ENCODE results near the gene TEX19.
"Not testable (repeated sequence)": the region's sequence is repeated elsewhere in the genome, so short reads cannot be mapped to it uniquely, and the experiment has no call there.

TEX19 gene

DNA sequence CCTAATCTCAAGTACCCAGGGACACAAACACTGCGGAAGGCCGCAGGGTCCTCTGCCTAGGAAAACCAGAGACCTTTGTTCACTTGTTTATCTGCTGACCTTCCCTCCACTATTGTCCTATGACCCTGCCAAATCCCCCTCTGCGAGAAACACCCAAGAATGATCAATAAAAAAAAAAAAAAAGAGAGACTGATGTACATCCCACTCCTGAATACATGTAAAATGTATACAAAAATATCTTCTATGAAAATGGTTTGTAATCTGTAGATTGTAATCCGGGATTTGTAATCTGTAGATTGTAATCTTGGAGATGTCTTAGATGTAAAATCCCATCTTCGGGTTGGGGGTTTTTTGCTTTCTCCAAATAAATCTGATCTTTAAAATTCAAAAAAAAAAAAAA, 18.2 kb downstream of the TEX19 start:
- DNase-seq (ENCODE audit: low read depth), result not testable (repeated sequence)

DNA sequence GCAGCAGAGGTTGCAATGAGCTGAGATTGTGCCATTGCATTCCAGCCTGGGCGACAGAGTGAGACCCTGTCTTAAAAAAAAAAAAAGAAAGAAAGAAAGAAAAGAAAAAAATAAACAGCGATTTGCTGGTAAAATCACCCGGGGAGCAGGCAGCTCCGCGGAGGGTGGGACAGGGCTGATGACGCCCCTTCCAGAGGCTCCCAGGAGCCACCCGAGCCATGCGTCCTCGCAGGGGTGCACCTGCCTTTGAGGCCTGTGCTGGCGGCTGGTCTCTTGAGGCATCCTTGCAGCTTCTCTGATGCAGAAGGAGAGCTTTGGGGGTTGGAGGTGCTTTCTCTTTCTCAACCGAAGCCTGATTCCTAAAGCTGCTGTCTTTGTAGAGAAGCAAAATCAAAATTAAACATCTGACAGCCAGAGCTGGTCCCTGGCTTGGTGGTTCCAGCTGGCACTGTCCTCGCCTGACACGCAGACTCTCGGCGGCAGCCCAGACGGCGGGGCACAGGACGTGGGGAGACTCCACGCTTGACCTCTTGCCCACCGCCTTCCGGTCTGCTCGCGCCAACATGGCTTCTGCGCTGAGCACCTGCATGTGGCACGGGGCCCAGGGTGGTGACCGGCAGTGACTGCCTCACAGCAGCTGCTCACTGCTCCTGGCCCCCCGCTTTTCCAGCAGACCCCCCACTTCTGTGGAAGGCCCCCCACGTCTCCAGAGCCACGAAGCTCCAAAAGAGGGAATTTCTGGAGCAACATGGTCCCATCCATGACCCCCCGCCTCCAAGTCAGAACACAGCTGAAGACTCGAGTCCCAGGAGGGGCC, 19.1 kb downstream of the TEX19 start:
- DNase-seq (ENCODE audit: low read depth), result no peak

DNA sequence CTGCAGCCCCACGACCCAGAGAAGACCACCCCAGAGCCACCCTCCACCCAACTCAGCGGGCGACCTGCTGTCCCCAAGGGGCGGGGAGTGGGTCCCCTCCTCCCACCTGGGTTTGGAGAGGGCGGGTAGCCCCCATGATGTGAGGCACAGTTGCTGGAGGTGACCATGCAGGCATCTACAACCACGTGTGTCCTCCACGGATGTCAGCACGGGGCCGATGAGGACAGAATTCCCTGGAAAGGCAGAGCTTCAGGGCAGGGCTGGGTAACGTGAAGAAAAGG, 19.6 kb downstream of the TEX19 start:
- DNase-seq (ENCODE audit: low read depth), result no peak

DNA sequence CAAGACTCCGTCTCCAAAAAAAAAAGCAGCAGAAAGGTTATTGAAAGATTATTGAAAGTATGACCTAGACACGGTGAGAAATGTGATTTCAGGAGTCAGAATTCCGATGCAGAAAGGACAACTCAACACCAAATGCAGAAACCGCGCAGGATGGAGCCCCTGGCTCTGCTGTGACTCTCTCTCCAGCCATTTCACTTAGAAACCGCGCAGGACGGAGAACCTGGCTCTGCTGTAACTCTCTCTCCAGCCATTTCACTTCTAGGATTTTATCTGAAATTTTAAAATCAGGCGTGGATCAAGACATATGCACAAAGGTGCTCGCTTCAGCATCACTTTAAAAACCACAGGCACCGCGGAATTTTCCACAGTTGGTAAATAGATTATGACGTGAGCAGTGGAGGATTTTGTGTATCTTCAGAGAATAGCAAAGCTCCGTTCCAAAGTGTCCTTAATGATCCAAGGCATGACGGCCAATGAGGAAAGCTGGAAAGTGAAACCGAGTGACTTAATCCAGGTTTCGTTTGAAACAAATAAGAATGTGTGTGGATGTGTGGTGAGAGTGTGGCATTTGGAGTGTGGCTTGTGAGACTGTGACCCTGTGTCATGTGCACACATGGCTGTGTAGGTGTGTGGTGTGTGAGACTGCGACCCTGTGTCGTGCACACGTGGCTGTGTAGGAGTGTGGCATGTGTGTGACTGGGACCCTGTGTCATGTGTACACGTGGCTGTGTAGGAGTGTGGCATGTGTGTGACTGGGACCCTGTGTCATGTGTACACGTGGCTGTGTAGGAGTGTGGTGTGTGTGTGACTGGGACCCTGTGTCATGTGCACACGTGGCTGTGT, 22.0 kb downstream of the TEX19 start:
- no peak for DNase-seq (ENCODE audit: low read depth)

DNA sequence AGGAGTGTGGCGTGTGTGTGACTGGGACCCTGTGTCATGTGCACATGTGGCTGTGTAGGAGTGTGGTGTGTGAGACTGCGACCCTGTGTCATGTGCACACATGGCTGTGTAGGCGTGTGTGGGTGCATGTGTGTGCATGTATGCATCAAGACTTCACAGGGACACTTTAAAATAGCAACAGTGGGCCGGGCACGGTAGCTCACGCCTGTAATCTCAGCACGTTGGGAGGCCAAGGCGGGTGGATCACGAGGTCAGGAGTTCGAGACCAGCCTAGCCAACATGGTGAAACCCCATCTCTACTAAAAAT, 22.6 kb downstream of the TEX19 start:
- not testable (repeated sequence) for DNase-seq (ENCODE audit: low read depth)

DNA sequence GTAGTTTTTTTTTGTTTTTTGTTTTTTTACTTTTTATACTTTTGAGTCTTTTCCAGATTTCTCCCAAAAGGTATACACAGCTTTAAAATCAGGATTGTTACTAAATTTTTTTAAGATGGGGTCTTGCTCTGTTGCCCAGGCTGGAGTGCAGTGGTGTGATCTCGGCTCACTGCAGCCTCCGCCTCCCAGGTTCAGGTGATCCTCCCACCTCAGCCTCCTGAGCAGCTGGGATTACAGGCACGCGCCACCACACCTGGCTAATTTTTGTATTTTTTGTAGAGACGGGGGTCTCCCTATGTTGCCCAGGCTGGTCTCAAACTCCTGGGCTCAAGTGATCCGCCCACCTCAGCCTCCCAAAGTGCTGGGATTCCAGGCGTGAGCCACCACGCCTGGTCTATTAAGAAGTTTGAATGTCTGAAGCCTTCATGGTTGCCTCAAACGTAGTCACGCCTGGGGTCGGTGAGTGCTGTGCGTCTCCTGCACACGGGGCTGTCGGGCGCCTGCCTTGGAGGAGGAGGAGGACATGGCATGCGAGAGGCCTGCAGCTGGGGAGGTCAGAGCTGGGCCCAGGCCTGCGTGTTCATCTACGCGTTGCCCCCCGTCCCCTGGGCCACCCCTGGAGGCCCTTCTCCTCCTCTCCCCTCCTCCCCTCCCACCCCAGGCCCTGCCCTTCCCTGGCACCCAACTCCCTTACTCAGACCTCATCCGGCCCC, 23.3 kb downstream of the TEX19 start:
- not testable (repeated sequence) for DNase-seq (ENCODE audit: low read depth)

DNA sequence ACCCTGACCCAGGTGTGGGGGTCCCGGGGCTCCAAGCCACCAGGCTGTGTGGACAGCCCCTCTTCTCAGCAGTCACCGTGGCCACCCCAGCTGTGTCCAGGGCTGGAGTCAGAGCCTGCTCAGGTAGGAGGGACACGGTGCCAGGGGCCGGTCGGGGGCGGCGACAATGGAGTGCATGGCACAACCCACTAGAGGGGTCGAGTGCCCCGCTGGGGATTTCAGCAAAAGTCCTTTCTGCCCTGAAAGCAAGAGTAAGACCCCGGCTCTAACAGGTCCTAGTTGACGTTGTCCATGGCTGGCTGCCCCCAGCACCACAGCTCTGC, 23.8 kb downstream of the TEX19 start:
- no peak for DNase-seq (ENCODE audit: low read depth)

DNA sequence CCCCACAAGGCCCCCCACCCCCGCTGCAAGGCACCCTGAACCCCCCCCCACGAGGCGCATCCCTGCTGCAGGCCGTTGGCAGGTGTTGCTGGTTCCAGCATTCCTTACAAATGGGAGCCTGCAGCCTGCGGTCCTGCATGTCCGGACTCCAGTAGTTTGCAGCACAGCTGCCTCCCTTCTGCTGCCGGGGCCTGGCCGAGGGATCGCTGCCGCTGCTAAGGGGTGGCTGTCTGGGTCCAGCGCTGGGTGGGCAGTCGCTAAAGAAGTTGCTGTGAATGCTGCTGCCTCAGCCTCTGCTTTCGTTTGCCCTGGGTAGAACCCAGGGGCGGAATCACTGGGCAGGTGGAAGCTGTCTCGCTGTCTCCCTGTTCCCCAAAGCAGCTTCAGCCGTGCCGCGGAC, 24.4 kb downstream of the TEX19 start:
- DNase-seq (ENCODE audit: low read depth), result no peak

DNA sequence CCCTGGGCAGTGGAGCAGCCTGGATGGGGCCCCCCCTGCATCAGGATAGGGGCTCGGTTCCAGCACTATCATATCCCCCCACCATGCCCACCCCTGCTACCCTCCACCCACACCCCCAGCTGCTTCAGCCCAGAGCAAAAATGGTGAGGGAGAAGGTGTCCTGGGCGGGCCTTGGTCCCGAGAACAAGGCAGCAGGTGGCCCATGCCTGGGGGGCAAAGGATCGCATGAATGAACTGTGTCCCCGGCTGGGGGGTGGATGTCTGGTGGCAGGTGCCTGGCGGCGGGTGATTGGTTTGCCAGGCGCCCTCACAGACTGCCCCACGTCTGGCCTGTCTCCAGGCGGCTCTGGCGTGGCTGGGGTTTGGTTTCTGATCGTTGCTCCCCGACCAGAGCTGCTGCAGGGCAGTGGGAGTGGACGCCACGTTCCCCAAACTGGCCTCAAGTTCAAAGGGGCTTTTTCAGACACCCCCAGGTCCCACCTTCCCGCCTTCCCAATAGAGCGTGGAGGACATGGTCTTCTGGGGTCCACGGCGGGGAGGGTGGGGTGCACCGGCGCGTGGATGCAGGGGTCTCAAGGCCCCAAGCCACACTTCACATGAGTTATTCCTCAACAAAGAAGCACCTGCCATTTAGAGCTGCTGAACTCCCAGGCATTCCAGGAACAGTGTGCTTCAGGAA, 25.1 kb downstream of the TEX19 start:
- DNase-seq (ENCODE audit: low read depth), result no peak

DNA sequence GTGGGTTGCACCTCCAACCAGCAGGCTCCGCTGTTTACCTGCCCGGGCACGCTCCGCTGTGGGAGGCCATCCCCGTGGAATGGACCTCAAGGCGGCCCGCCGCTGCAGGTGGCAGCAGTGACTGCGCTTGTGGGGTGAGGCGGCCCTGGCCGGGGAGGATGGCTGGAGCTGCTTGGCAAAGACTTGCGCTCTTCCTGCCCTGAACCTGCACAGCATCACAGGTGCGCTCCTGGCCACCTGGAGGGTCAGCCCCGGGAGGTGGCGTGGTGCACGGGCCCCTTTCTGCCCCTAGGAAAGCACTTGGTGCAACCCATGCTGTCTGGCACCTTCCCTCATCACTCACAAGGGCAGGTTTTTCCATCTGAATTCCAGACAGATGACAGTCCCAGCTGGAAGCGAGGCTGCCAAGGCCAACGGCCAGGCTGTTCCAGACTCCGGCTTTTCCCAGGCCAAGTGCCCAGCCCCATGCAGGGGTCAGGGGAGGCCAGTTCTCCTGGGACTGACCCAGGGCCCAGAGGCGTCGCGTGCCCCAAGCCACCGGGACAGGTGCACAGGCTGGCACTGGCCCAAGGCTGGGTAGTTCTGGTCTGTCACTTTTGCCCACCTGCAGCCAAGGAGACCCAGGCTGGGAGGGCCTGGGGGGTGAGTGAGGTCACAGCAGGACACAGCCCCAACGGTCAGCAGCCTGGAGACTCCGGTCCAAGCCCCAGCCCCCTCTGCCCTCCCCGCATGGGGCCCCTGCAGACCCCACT, 25.9 kb downstream of the TEX19 start:
- DNase-seq (ENCODE audit: low read depth), result no peak

DNA sequence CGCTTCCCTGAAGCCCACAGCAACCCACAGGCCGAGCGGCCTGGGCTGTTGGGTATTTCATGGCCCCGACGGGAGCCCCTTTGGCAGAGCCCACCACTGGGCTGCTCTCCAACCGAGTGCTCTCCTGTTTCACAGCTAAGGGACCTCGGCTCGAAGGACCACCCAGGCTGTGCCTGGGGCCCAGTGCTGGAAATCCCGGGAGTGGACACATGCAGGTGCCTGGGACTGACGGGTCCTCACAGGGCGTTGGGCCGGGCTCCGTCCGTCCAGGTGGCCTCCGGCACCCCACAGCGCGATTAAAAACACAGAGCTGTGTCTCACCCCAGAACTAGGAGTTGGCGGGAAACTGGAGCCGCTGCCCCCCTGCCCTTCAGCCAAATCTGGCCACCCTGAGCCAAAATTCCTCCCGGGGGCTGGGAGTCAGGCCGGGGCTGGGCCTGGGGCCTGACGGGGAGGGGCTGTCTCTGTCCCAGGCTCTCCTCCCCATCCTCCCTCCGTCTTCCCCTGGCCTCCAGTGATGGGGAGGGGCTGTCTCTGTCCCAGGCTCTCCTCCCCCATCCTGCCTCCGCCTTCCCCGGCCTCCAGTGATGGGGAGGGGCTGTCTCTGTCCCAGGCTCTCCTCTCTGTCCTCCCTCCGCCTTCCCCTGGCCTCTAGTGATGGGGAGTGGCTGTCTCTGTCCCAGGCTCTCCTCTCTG, 26.7 kb downstream of the TEX19 start:
- DNase-seq (ENCODE audit: low read depth), result no peak

DNA sequence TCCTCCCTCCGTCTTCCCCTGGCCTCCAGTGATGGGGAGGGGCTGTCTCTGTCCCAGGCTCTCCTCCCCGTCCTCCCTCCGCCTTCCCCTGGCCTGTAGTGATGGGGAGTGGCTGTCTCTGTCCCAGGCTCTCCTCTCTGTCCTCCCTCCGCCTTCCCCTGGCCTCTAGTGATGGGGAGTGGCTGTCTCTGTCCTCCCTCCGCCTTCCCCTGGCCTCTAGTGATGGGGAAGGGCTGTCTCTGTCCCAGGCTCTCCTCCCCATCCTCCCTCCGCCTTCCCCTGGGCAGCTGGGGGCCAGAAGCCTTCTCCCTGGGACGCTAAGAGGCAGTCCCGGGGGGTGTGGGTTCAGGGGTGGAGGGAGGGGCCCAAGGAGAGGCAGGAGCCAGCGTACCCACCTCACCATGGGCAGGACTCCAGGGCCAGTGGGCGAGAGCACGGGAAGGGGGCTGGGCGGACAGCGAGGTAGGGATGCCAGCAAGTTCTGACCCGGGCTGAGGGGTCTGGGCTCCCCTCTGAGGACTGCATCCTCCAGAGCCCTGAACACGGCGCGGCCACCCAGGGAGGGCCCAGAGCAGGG, 27.3 kb downstream of the TEX19 start:
- no peak for DNase-seq (ENCODE audit: low read depth)

DNA sequence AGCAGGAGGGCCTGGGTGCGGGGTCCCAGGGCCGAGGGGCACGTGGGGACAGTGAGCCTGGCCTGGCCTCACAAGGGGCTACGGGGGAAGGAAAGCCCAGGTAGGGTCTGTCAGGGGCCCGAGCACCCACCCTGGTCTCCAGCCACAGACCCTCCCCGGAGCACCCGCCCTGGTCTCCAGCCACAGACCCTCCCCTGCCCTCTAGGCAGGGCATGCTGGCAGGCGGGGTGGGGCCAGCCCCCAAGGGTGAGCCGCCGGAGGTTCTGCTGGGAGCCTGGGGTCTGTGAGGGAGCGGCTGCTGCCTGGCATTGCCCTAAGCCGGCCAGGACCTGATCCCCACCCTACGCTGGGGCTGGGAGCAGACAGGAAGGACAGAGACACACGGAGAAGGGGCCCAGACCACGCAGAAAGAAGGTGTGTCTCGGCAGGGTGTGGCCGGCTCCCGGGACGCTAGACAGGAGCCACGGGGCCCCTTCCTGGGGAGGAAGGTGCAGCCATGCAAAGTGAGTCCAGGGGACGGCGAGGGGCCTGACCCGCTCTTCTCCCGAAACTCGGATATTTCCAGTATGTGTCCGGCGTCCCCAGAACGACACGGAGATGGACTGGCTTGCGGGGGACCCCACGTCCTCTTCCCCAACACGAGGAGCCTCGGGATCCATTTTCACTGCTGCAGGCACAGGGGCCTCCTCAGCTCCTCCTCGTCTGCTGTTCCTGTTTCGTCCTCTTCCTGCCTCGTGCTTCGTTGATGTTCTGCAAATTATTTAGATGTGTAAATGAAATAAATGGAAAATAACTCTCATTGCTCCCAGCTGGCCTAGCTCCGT, 28.0 kb downstream of the TEX19 start:
- no peak for DNase-seq (ENCODE audit: low read depth)

DNA sequence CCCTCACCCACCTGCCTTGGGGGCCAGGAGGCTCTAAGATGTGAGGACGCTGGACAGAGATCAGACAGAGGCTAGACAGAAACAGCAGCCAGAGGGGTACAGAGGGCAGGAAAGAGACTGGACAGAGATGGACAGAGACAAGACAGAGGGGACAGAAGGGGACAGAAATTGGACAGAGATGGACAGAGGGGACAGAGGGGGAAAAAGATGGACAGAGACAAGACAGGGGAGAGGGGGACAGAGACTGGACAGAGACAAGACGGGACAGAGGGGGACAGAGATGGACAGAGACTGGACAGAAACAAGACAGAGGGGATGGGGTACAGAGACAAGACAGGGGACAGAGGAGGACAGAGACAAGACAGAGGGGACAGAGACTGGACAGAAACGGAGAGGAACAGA, 28.7 kb downstream of the TEX19 start:
- no peak for DNase-seq (ENCODE audit: low read depth)

DNA sequence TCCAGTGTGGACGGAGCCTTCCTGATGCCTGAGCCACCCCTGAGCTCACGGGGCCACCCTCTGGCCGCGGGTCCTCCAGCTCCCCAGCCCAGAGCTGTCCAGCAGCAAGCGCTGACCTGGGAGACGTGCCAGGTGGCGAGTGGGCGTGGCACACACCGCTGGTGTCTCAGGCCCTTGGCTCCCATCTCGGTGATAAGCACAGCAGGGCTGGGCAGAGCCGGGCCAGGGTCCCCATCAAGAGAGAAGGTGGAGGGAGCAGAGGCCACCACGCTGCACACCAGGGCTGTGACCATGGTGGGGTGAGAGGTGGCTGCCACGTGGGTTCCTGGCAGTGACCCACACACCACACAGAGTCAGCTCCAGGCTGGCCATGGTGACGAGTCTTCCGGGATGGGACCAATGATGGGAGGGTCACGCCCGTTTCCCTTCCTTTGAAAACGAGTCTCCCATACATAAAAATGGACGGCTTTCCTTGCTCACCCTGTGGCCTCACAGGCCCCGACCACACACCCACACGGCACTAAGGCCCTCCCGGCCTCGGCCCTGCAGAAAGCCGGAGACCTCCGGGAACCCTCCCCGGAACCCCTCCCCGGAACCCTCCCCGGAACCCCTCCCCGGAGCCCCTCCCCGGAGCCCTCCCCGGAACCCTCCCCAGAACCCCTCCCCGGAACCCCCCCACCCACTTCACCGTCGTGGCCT, 29.3 kb downstream of the TEX19 start:
- DNase-seq (ENCODE audit: low read depth), result no peak

DNA sequence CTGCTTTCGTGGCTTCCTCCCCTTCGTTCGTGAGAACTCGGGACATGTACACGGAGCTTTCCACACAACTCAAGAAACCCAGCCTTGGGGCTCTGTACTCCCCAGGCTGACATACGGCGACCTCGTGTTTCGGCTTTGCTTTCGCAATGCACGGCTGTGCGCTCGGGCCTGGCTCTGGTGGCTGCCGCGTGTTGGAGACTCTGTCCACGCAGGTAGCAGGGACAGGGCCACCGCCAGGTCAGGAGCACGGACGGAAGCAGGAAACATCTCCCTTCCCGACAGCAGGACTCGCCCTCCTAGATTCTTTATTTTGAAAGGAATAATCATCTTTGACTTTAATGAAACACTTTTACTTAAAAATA, 29.9 kb downstream of the TEX19 start:
- DNase-seq (ENCODE audit: low read depth), result no peak

DNA sequence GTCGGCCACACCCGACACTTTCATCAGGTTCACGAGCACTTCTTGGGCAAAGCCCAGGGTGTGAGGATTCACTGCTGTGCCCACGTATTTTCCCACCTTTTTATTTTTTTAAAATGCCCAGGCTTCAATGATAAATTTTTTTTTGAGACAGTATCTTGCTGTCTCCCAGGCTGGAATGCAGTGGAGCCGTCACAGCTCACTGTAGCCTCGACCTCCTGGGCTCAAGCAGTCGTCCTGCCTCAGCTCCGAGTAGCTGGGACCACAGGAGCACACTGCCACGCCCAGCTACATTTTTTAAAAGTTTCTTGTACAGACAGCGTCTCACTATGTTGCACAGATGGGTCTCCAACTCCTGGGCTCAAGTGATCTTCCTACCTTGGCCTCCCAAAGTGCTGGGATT, 30.3 kb downstream of the TEX19 start:
- no peak for DNase-seq (ENCODE audit: low read depth)

DNA sequence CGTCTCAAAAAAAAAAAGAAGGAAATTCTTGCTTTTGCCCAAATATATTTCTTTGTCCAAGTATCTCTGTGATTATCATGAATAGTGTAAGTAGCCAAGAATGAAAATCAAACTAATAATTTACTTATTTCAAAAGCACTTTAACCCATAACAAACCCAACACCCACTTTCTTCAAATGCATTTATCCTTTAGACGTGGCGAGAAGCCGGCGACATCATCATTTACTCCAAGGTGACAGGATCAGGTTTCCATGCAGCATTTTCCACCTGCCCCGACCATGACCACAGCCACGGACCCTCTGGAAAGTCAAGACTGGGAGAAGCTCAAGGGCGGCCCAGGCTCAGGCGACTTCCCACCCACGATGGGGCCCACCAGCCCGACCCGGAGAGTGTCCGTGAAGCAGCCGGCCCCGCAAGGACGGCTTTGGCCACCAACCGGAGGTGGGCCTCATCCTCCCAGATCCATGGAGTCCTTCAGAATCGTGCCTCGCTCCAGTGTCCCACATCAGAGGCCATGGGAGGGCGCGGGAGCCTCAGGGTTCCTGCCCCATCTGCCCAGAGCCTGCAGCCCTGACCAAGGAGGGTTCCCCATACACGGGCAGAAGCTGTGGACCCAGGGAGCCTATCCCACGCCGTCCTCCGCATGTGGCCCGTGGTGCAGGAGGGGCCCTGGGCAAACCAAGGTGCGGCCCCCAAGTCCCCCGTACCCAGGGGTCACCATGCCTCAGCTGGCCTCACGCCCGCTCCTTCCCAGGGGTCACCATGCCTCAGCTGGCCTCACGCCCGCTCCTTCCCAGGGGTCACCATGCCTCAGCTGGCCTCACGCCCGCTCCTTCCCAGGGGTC, 31.2 kb downstream of the TEX19 start:
- DNase-seq (ENCODE audit: low read depth), result no peak

Measured in fibroblast of the conjunctiva (primary cell).